Measurements from ENCODE around the gene DDAH2.
A peak's percentile ranks its signal among the peaks of the same experiment; 100 is the strongest.
"Not testable (repeated sequence)": the region's sequence is repeated elsewhere in the genome, so short reads cannot be mapped to it uniquely, and the experiment has no call there.

DDAH2 gene

GRCh38 chr6:31711233-31711632, 17.9 kb downstream of the DDAH2 start:
- DNase-seq: no peak

GRCh38 chr6:31710523-31711219, 18.4 kb downstream of the DDAH2 start:
- no peak for DNase-seq

- DNase-seq: not testable (repeated sequence)
These were observed 19.9 kb downstream of the DDAH2 start for GRCh38 chr6:31709157-31709556.

GRCh38 chr6:31708224-31708623, 20.9 kb downstream of the DDAH2 start:
- no peak for DNase-seq

GRCh38 chr6:31707701-31708100, 21.4 kb downstream of the DDAH2 start:
- DNase-seq: no peak

- DNase-seq: no peak
These were observed 22.5 kb downstream of the DDAH2 start, which contains the start of gene LY6G6F for GRCh38 chr6:31706599-31706998. TSS of gene LY6G6F (plus strand) at chr6:31706866. CDS start at chr6:31706907, 41 bp downstream.

GRCh38 chr6:31705931-31706330, 23.2 kb downstream of the DDAH2 start:
- no peak for DNase-seq

GRCh38 chr6:31702819-31703716, 26.0 kb downstream of the DDAH2 start, which contains the start of gene ABHD16A:
TSS of gene ABHD16A (minus strand) at chr6:31703324. CDS start at chr6:31703281, 43 bp downstream.
- peak; percentile 97 to 98 for DNase-seq

GRCh38 chr6:31702405-31702818, 26.7 kb downstream of the DDAH2 start:
- peak; percentile 23 to 26 for DNase-seq

- no peak for DNase-seq
These were observed 27.3 kb downstream of the DDAH2 start for GRCh38 chr6:31701666-31702404.

- DNase-seq: no peak
These were observed 28.2 kb downstream of the DDAH2 start for GRCh38 chr6:31700740-31701401.

GRCh38 chr6:31697555-31697954, 31.5 kb downstream of the DDAH2 start:
- no peak for DNase-seq

GRCh38 chr6:31693535-31693934, 35.6 kb downstream of the DDAH2 start:
- DNase-seq: no peak

- DNase-seq: no peak
These were observed 36.2 kb downstream of the DDAH2 start for GRCh38 chr6:31692886-31693285.

- DNase-seq: no peak
These were observed 36.7 kb downstream of the DDAH2 start for GRCh38 chr6:31692353-31692752.

GRCh38 chr6:31691564-31692108, 37.5 kb downstream of the DDAH2 start:
- no peak for DNase-seq

- no peak for DNase-seq
These were observed 38.0 kb downstream of the DDAH2 start for GRCh38 chr6:31691078-31691463.

GRCh38 chr6:31690231-31691077, 38.6 kb downstream of the DDAH2 start:
- DNase-seq: no peak

- DNase-seq: no peak
These were observed 39.6 kb downstream of the DDAH2 start for GRCh38 chr6:31689249-31690110.

Data from activated CD4-positive, alpha-beta T cell treated with anti-CD3 and anti-CD28 coated beads, Interleukin-2, amount 50 U/mL, for 4 hours (primary cell).